Epithelial cell of esophagus (primary cell): ENCODE measurements around the gene FCHO1.

Source experiments
- DNase-seq: peaks from one replicate; pipeline ENCODE4 v3.0.0; 2010; ENCODE audit warnings: low read depth
- H3K4me3 ChIP-seq: 2 replicates; pipeline ENCODE4 v1.5.1; 2011; ENCODE audit warnings: mild to moderate bottlenecking, low read length, control low read depth
- CTCF ChIP-seq: IDR thresholded peaks from 2 replicates; pipeline ENCODE4 v1.5.1; 2011; ENCODE audit warnings: low read depth, mild to moderate bottlenecking, low read length, control low read depth, inconsistent platforms; ENCODE audit not compliant: insufficient read depth; ENCODE audit errors: missing control alignments

Gene FCHO1

GRCh38 chr19:17751103-17751911, at the start of gene FCHO1:
FCHO1 (plus strand) TSS chr19:17751477; CDS start chr19:17755165, 3,688 bp downstream.
- TF ChIP-seq CTCF = no peak
- no peak within 1 kb of the TSS for H3K4me3 ChIP-seq
- DNase-seq = no peak

GRCh38 chr19:17703824-17704463, 47.3 kb upstream of the FCHO1 start:
- DNase-seq = peak; percentile 27
- TF ChIP-seq CTCF = peak; percentile 63

GRCh38 chr19:17706750-17707181, 44.5 kb upstream of the FCHO1 start:
- no peak overlapping the region for H3K4me3 ChIP-seq
- peak; percentile 32 for DNase-seq
- no peak for TF ChIP-seq CTCF

More at GRCh38 chr19:17703824-17704463, 47.3 kb upstream of the FCHO1 start:
- H3K4me3 ChIP-seq = no peak overlapping the region

GRCh38 chr19:17711851-17712250, 39.4 kb upstream of the FCHO1 start:
- peak; percentile 41 for DNase-seq
- H3K4me3 ChIP-seq = no peak overlapping the region
- TF ChIP-seq CTCF = no peak

- TF ChIP-seq CTCF = no peak
- H3K4me3 ChIP-seq = no peak overlapping the region
- DNase-seq = no peak
Observed at GRCh38 chr19:17716309-17716929, 34.9 kb upstream of the FCHO1 start.

- no peak for TF ChIP-seq CTCF
- H3K4me3 ChIP-seq = no peak overlapping the region
- DNase-seq = peak; percentile 30
Observed at GRCh38 chr19:17718550-17718946, 32.7 kb upstream of the FCHO1 start.
